ENCODE measurements around the gene CCDC197.

DNA sequence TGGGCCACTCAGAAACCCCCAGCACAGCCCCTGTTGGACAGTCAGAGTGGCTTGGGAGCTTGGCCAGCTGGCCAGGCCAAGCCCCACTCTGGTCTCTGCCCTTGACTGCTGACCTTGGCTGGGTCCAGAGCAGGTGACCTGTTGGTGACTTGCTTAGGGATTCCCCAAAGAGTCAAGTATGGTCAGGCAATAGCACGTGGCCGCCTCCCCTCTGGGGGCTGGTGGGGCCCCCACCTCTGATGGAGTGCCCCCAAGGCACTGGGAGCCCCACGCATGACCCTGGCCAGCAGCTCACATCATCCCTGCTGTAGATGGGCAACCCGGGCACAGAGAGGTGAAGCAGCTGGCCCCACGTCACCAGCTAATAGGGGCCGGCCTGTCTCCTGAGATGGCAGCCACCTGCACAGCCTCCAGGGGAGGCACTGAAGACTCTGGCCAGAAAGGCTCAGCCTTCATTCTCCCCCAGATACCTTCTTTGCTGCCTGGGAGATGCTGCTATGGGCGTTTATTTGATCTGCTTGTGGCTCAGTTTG is 1.8 kb downstream of the CCDC197 start:
- TF ChIP-seq BHLHE40 (IDR thresholded peaks at IDR 0.05; ENCODE audit: borderline replicate concordance): no peak
- TF ChIP-seq SUZ12 (IDR thresholded peaks at IDR 0.05): no peak
- TF ChIP-seq FOXM1 (IDR thresholded peaks at IDR 0.05; ENCODE audit: borderline replicate concordance): no peak
- TF ChIP-seq ELF4 (IDR thresholded peaks at IDR 0.05): no peak
- TF ChIP-seq HDGF (IDR thresholded peaks at IDR 0.05; ENCODE audit: borderline replicate concordance): no peak
- no peak for TF ChIP-seq SP1 (IDR thresholded peaks at IDR 0.05)
- no peak for TF ChIP-seq LEF1 (IDR thresholded peaks at IDR 0.05; ENCODE audit: borderline replicate concordance)
- TF ChIP-seq TARDBP (IDR thresholded peaks at IDR 0.05): no peak
- no peak for TF ChIP-seq L3MBTL2 (conservative IDR thresholded peaks at IDR 0.05)
- no peak for TF ChIP-seq CTBP1 (IDR thresholded peaks at IDR 0.05; ENCODE audit: borderline replicate concordance)

Measured in HEK293T (cell line).